ENCODE measurements around the gene LFNG. TPM values are rescaled to one million over a fixed set of nuclear protein-coding genes. Genes with fewer than 3 reads are reported as not detected.

LFNG gene
- total RNA-seq, 1 donor from 2014 or later, result 36.8 TPM

- Histone ChIP-seq H3K27me3 (no peaks in the 10 kb centered on the region), H3K27ac (no peak overlapping the region), H3K4me3 (no peak overlapping the region), H3K9me3 (no peaks in the 10 kb centered on the region), H3K36me3 (peaks cover 0 to 15% of the 10 kb centered on the region in 2 donors), H3K4me1 (no peaks in the 10 kb centered on the region)
- TF ChIP-seq POLR2AphosphoS5 (IDR thresholded peaks at IDR 0.05; ENCODE audit: insufficient read depth in 1 of 2, low read depth in 1 of 2) (no peak), POLR2A (IDR thresholded peaks at IDR 0.05) (no peak), CTCF (IDR thresholded peaks at IDR 0.05) (no peak)
- no peak for DNase-seq (ENCODE audit: extremely low spot score in 2 of 2)
- intact Hi-C loops (cut with DNase I), result loop anchor here (10.0 kb wide), 1 partner anchor 108 kb away; the partner anchor contains the start of gene AMZ1
These were observed 57.3 kb downstream of the LFNG start for GRCh38 chr7:2576742-2577491.

Small RNA genes within 50 kb of the gene (microRNA-seq; reads per million reads assigned to microRNA genes)
- not detected for gene MIR4648 (ENCODE audit: borderline number of aligned reads, borderline replicate concordance)

Small RNA genes within 50 kb of the gene (small RNA-seq; reads per million reads assigned to genes)
- gene MIR4648, result not detected

Other genes starting within 250 kb of the LFNG start
- 8.3 TPM for gene SNX8, start 205.3 kb upstream of the LFNG start, total RNA-seq
- 90.8 TPM for gene EIF3B, start 164.9 kb upstream of the LFNG start, total RNA-seq
- 26.3 TPM for gene CHST12, start 116.2 kb upstream of the LFNG start, total RNA-seq
- not detected for gene GRIFIN, start 43.4 kb upstream of the LFNG start, total RNA-seq
- 66.0 TPM for gene BRAT1, start 35.8 kb downstream of the LFNG start, total RNA-seq
- 5.2 TPM for gene IQCE, start 39.2 kb downstream of the LFNG start, total RNA-seq
- gene TTYH3, start 112.2 kb downstream of the LFNG start, total RNA-seq, result 33.9 TPM
- gene AMZ1, start 168.4 kb downstream of the LFNG start, total RNA-seq, result 1.2 TPM

All from vagina (tissue), 2 donors.